Astrocyte of the cerebellum (primary cell): ENCODE data around the gene ST8SIA6.
"Not testable (repeated sequence)": the region's sequence is repeated elsewhere in the genome, so short reads cannot be mapped to it uniquely, and the experiment has no call there.

Experiments used
- DNase-seq: peaks from one replicate; pipeline ENCODE4 v3.0.0-alpha.2; 2011; ENCODE audit warnings: low read depth
- H3K4me3 ChIP-seq: 2 replicates; pipeline ENCODE4 v1.5.1; 2011; ENCODE audit warnings: mild to moderate bottlenecking, low read depth, low read length, moderate library complexity
- in situ Hi-C: cut with HindIII; loops from 2 replicates; pipeline ENCODE4 v1.10.0; 2017; ENCODE audit warnings: low sequenced_read_pairs
- TF ChIP-seq, protein P1 (sequence below): IDR thresholded peaks from 2 replicates; pipeline ENCODE4 v1.5.1; 2012; ENCODE audit warnings: low read length, low read depth, moderate library complexity, mild to moderate bottlenecking; ENCODE audit errors: missing control alignments

ST8SIA6 gene

GRCh38 chr10:17452060-17452841, 2.1 kb downstream of the ST8SIA6 start:
- TF ChIP-seq, protein P1, sequence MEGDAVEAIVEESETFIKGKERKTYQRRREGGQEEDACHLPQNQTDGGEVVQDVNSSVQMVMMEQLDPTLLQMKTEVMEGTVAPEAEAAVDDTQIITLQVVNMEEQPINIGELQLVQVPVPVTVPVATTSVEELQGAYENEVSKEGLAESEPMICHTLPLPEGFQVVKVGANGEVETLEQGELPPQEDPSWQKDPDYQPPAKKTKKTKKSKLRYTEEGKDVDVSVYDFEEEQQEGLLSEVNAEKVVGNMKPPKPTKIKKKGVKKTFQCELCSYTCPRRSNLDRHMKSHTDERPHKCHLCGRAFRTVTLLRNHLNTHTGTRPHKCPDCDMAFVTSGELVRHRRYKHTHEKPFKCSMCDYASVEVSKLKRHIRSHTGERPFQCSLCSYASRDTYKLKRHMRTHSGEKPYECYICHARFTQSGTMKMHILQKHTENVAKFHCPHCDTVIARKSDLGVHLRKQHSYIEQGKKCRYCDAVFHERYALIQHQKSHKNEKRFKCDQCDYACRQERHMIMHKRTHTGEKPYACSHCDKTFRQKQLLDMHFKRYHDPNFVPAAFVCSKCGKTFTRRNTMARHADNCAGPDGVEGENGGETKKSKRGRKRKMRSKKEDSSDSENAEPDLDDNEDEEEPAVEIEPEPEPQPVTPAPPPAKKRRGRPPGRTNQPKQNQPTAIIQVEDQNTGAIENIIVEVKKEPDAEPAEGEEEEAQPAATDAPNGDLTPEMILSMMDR = no peak
- in situ Hi-C loops = no loop called here
- DNase-seq = no peak
- peak overlapping the region; percentile 78 for H3K4me3 ChIP-seq

DNA sequence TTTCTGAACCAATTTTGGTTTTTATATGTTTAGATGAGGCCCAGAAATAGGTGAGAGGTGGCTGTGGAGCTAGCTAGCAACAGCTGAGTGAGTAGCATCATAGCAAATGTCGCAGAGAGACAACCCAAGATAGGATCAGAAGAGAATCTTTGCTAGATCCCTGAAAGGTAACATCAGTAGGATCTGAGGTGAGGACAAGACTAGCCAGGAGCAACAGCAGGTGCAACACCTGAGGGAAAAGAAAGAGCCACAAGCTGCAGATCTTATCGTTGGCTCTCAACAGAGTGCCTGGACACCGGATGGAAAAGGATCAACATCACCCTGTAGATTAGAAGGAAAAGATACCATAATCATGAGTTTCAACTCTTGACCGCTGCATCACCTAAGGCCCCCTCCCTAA, 4.4 kb downstream of the ST8SIA6 start:
- H3K4me3 ChIP-seq = no peak overlapping the region
- DNase-seq = no peak
- in situ Hi-C loops = no loop called here
- TF ChIP-seq, protein P1 = no peak

DNA sequence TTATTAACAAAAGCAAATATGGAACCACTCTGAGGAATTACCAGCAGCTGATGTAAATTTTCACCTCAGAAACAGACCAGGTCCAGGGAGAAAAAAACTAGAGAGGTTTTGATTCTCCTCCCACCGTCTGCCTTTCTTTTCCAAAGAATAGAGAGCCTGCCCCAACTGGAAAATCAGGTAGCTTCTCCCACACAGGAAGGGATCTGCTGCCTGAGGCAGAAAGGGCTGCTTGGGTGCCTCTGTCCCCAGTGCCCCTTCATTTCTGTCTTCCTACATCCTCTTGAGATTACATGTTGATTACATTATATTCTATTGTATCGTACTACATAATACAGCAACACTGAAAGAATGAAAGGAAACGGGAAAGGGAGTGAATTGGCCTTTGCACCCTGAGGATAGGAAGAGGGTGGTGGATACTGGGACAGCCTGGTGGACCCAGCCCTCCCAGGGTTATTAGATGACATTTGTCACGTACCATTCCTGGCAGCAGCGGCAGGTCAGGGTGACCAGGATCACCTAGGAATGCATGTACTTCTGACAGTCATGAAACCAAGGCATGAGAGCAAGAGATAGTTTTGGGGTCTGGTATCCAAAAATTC, 8.9 kb downstream of the ST8SIA6 start:
- no peak overlapping the region for H3K4me3 ChIP-seq
- TF ChIP-seq, protein P1 = no peak
- in situ Hi-C loops = no loop called here
- DNase-seq = no peak

DNA sequence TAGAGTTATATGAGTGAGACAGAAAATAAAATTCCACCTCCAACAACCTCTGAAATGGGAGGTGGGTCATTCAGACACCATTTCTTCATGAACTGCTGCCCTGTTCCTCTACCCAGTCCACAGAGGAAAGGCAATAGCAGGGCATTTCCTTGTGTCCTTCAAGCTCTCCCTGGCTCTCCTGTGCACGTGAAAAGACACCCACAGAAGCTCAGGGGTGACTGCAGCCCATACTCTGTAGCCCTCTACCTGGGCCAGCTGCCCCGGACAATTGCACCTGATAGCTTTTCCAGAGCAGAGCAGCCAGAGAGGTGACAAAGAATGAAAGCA, 10.0 kb downstream of the ST8SIA6 start:
- H3K4me3 ChIP-seq = no peak overlapping the region
- TF ChIP-seq, protein P1 = no peak
- no peak for DNase-seq
- in situ Hi-C loops = no loop called here

DNA sequence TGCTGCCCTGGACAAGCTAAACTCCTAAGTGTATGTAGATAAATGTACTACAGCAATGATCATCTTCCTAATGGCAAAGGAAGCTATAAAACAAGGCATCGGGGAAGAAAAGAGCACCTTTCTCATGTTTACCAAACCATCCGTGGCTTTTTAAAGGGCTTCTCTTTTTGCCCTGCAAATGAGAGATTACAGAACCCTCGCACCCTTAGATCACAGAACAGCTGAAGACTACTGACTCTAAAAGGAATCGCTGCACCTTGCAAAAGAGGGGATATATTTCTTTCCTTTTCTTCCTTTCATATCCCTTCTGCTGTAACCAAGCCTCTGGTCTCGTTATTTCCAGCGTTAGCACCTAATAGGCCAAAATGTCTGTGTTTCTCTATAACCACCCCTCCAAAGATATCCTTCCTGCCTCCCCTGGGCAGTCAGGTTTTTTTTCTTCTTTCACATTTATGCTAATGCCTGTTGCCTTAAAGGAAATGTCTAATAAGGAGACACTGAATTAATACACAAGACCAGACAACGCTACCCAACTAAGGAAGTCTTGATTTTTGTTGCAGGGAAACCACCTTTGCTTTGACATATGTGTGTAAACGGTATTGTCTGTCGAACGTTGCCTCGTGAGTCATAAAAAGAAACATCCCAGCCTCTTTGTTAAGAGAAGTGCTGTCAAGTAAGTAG, 10.5 kb downstream of the ST8SIA6 start:
- in situ Hi-C loops = no loop called here
- DNase-seq = no peak
- TF ChIP-seq, protein P1 = no peak
- no peak overlapping the region for H3K4me3 ChIP-seq

GRCh38 chr10:17438583-17438982, 15.8 kb downstream of the ST8SIA6 start:
- TF ChIP-seq, protein P1 = no peak
- in situ Hi-C loops = no loop called here
- H3K4me3 ChIP-seq = no peak overlapping the region
- DNase-seq = no peak

DNA sequence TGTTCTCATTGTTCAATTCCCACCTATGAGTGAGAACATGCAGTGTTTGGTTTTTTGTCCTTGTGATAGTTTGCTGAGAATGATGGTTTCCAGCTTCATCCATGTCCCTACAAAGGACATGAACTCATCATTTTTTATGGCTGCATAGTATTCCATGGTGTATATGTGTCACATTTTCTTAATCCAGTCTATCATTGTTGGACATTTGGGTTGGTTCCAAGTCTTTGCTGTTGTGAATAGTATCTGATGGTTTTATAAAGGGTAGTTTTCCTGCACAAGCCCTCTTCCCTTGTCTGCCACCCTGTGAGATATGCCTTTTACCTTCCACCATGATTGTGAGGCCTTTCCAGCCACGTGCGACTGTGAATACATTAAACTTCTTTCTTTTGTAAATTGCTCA, 17.8 kb downstream of the ST8SIA6 start:
- H3K4me3 ChIP-seq, DNase-seq, in situ Hi-C loops: not testable (repeated sequence)
